Mesenchymal stem cell (in vitro differentiated cells and primary cell): ENCODE measurements around the gene ARMC3.
"Not testable (repeated sequence)": the region's sequence is repeated elsewhere in the genome, so short reads cannot be mapped to it uniquely, and the experiment has no call there.

ENCODE experiments used
- DNase-seq: peaks from one replicate; pipeline ENCODE4 v3.0.0-alpha.2; 2013
- H2AFZ ChIP-seq: one replicate; pipeline ENCODE4 v1.6.1; 2013; ENCODE audit warnings: low read depth, mild to moderate bottlenecking, control low read depth, inconsistent platforms, low read length, moderate library complexity
- H2AK5ac ChIP-seq: 2 replicates; pipeline ENCODE4 v1.6.1; 2013; ENCODE audit warnings: low read length, moderate library complexity, mild to moderate bottlenecking, inconsistent platforms; ENCODE audit not compliant: severe bottlenecking
- H2BK120ac ChIP-seq: one replicate; pipeline ENCODE4 v1.6.1; 2013; ENCODE audit warnings: low read depth, mild to moderate bottlenecking, inconsistent platforms, low read length, moderate library complexity
- H2BK12ac ChIP-seq, 2 experiments: one replicate each; pipeline ENCODE4 v1.6.1; 2013; ENCODE audit warnings: inconsistent platforms in 2 of 2, low read length in 2 of 2, mild to moderate bottlenecking in 2 of 2, moderate library complexity in 2 of 2, control low read depth in 1 of 2
- H2BK15ac ChIP-seq: one replicate; pipeline ENCODE4 v1.6.1; 2013; ENCODE audit warnings: mild to moderate bottlenecking, low read depth, inconsistent platforms; ENCODE audit not compliant: poor library complexity, severe bottlenecking
- H2BK5ac ChIP-seq: 2 replicates; pipeline ENCODE4 v1.6.1; 2013; ENCODE audit warnings: low read depth, mild to moderate bottlenecking, low read length, control low read depth, inconsistent platforms; ENCODE audit not compliant: poor library complexity, severe bottlenecking
- H3K14ac ChIP-seq, 2 experiments: one replicate each; pipeline ENCODE4 v1.6.1; 2013; ENCODE audit warnings: inconsistent platforms in 2 of 2, low read length in 2 of 2, control low read depth in 1 of 2, mild to moderate bottlenecking in 1 of 2, moderate library complexity in 1 of 2
- H3K18ac ChIP-seq, 2 experiments: one replicate each; pipeline ENCODE4 v1.6.1; 2013; ENCODE audit warnings: inconsistent platforms in 2 of 2, low read length in 2 of 2, control low read depth in 1 of 2, low read depth in 1 of 2, mild to moderate bottlenecking in 1 of 2
- H3K23ac ChIP-seq, 2 experiments: one replicate each; pipeline ENCODE4 v1.6.1; 2013; ENCODE audit warnings: inconsistent platforms in 2 of 2, low read length in 2 of 2, mild to moderate bottlenecking in 2 of 2, moderate library complexity in 2 of 2, control low read depth in 1 of 2
- H3K27ac ChIP-seq: 2 replicates; pipeline ENCODE4 v1.5.1; 2013; ENCODE audit warnings: mild to moderate bottlenecking, moderate library complexity, low read length, control low read depth, inconsistent platforms; ENCODE audit not compliant: poor library complexity, severe bottlenecking
- H3K27me3 ChIP-seq, 2 experiments: 2 replicates each; pipeline versions ENCODE4 v1.6.1 to v1.7.0; 2013; ENCODE audit warnings: low read length in 2 of 2, mild to moderate bottlenecking in 2 of 2, moderate library complexity in 2 of 2, control low read depth in 1 of 2, inconsistent platforms in 1 of 2; ENCODE audit not compliant: control insufficient read depth in 1 of 2, insufficient read depth in 1 of 2
- H3K36me3 ChIP-seq, 2 experiments: 2 replicates each; pipeline versions ENCODE4 v1.6.1 to v1.7.0; 2013; ENCODE audit warnings: low read length in 2 of 2, control low read depth in 1 of 2, inconsistent platforms in 1 of 2, low read depth in 1 of 2, mild to moderate bottlenecking in 1 of 2; ENCODE audit not compliant: insufficient read depth in 2 of 2, control insufficient read depth in 1 of 2
- H3K4ac ChIP-seq, 2 experiments: one replicate each; pipeline ENCODE4 v1.6.1; 2013; ENCODE audit warnings: inconsistent platforms in 2 of 2, low read length in 2 of 2, mild to moderate bottlenecking in 2 of 2, moderate library complexity in 2 of 2, control low read depth in 1 of 2, low read depth in 1 of 2
- H3K4me1 ChIP-seq: 2 replicates; pipeline ENCODE4 v1.6.1; 2013; ENCODE audit warnings: low read depth, low read length, control low read depth; ENCODE audit not compliant: control insufficient read depth, insufficient read depth
- H3K4me2 ChIP-seq: 2 replicates; pipeline ENCODE4 v1.6.1; 2013; ENCODE audit warnings: low read length, mild to moderate bottlenecking, inconsistent platforms; ENCODE audit not compliant: poor library complexity, severe bottlenecking
- H3K4me3 ChIP-seq, 2 experiments: 2 replicates each; pipeline versions ENCODE4 v1.5.1 to v1.7.0; 2013; ENCODE audit warnings: low read length in 2 of 2, mild to moderate bottlenecking in 2 of 2, control low read depth in 1 of 2, low read depth in 1 of 2; ENCODE audit not compliant: insufficient read depth in 1 of 2
- H3K79me1 ChIP-seq: replicated peaks from 2 replicates; pipeline ENCODE4 v1.6.1; 2013; ENCODE audit warnings: mild to moderate bottlenecking, control low read depth, low read length, inconsistent platforms; ENCODE audit not compliant: poor library complexity, severe bottlenecking
- H3K9ac ChIP-seq: 2 replicates; pipeline ENCODE4 v1.7.0; 2013; ENCODE audit warnings: mild to moderate bottlenecking, low read length, moderate library complexity
- H3K9me3 ChIP-seq: 2 replicates; pipeline ENCODE4 v1.7.0; 2013; ENCODE audit warnings: mild to moderate bottlenecking, low read length; ENCODE audit not compliant: control insufficient read depth
- H4K8ac ChIP-seq: one replicate; pipeline ENCODE4 v1.6.1; 2013; ENCODE audit warnings: inconsistent platforms, mild to moderate bottlenecking, low read length, moderate library complexity
- H4K91ac ChIP-seq: one replicate; pipeline ENCODE4 v1.6.1; 2013; ENCODE audit warnings: mild to moderate bottlenecking, low read length, inconsistent platforms
- WGBS: methylation state at CpG from one replicate; pipeline ENCODE4 v1.1.7; 2013; ENCODE audit warnings: mixed read lengths; 5-methylcytosine and 5-hydroxymethylcytosine counted together

Gene ARMC3

GRCh38 chr10:22927166-22927565 lies 687 bp upstream of the ARMC3 start:
- H2AK5ac ChIP-seq = no peak overlapping the region
- H3K36me3 ChIP-seq = no peaks in the 10 kb centered on the region
- H3K4me1 ChIP-seq = peaks cover 2% of the 10 kb centered on the region
- no peak overlapping the region for H3K23ac ChIP-seq
- no peak overlapping the region for H4K8ac ChIP-seq
- no peak overlapping the region for H2BK15ac ChIP-seq
- no peak for DNase-seq
- no peaks in the 10 kb centered on the region for H3K79me1 ChIP-seq
- H2BK12ac ChIP-seq = no peak overlapping the region
- peak overlapping the region in 1 of 2 experiments; percentile 71 for H3K4me3 ChIP-seq
- H3K4me2 ChIP-seq = peak overlapping the region; percentile 90
- no peak overlapping the region for H3K18ac ChIP-seq
- peak overlapping the region; percentile 86 for H3K9ac ChIP-seq
- H2AFZ ChIP-seq = peak overlapping the region; percentile 74
- 92% methylated on average over 9 of the region's 9 CpGs for WGBS
- H2BK5ac ChIP-seq = no peak overlapping the region
- H3K9me3 ChIP-seq = peaks cover 6% of the 10 kb centered on the region
- H4K91ac ChIP-seq = no peak overlapping the region
- peaks cover 0 to 33% of the 10 kb centered on the region in 2 experiments for H3K27me3 ChIP-seq
- H3K27ac ChIP-seq = no peak overlapping the region
- no peak overlapping the region for H3K14ac ChIP-seq
- no peak overlapping the region for H2BK120ac ChIP-seq
- H3K4ac ChIP-seq = no peak overlapping the region

- DNase-seq, H2BK15ac ChIP-seq, H3K36me3 ChIP-seq, H4K91ac ChIP-seq, H2BK5ac ChIP-seq, H3K79me1 ChIP-seq, H2AK5ac ChIP-seq, H3K9me3 ChIP-seq, H3K4me2 ChIP-seq, H3K27ac ChIP-seq, H3K14ac ChIP-seq, H3K23ac ChIP-seq, H3K4me3 ChIP-seq, H3K4ac ChIP-seq, H2BK120ac ChIP-seq, H2BK12ac ChIP-seq, H2AFZ ChIP-seq, H3K18ac ChIP-seq, H3K9ac ChIP-seq, H3K4me1 ChIP-seq, H4K8ac ChIP-seq: not testable (repeated sequence)
- 98% methylated on average over 3 of the region's 4 CpGs for WGBS
- H3K27me3 ChIP-seq = peaks cover 0 to 33% of the 10 kb centered on the region in 2 experiments
Measured at GRCh38 chr10:22929053-22929452, 1.2 kb downstream of the ARMC3 start.

GRCh38 chr10:22931948-22932347 lies 4.1 kb downstream of the ARMC3 start:
- Histone ChIP-seq H3K4me3 (no peak overlapping the region), H4K91ac (no peak overlapping the region), H3K79me1 (no peaks in the 10 kb centered on the region), H2BK120ac (no peak overlapping the region), H3K18ac (no peak overlapping the region), H2BK5ac (no peak overlapping the region), H2AK5ac (no peak overlapping the region), H3K27ac (no peak overlapping the region), H3K4me1 (peaks cover 2% of the 10 kb centered on the region), H3K9me3 (no peaks in the 10 kb centered on the region), H2AFZ (no peak overlapping the region), H3K36me3 (no peaks in the 10 kb centered on the region), H3K4ac (no peak overlapping the region), H3K23ac (no peak overlapping the region), H2BK15ac (no peak overlapping the region), H3K14ac (no peak overlapping the region), H4K8ac (no peak overlapping the region), H3K9ac (peak overlapping the region; percentile 62), H2BK12ac (no peak overlapping the region), H3K4me2 (no peak overlapping the region), H3K27me3 (peaks cover 0 to 16% of the 10 kb centered on the region in 2 experiments)
- no CpG with 5 or more reads among the region's 2 CpGs for WGBS
- peak; percentile 66 for DNase-seq

GRCh38 chr10:22932626-22933370 lies 4.9 kb downstream of the ARMC3 start:
- Histone ChIP-seq H3K27me3 (peaks cover 0 to 8% of the 10 kb centered on the region in 2 experiments), H2BK15ac (no peak overlapping the region), H3K4me1 (peaks cover 2% of the 10 kb centered on the region), H4K8ac (no peak overlapping the region), H3K36me3 (no peaks in the 10 kb centered on the region), H2BK5ac (no peak overlapping the region), H2AFZ (no peak overlapping the region), H3K14ac (no peak overlapping the region), H3K4me2 (no peak overlapping the region), H3K9ac (peak overlapping the region; percentile 62), H3K23ac (no peak overlapping the region), H2BK120ac (no peak overlapping the region), H3K4me3 (peak overlapping the region in 1 of 2 experiments; percentile 63), H2AK5ac (no peak overlapping the region), H3K27ac (no peak overlapping the region), H3K4ac (no peak overlapping the region), H2BK12ac (no peak overlapping the region), H3K18ac (no peak overlapping the region), H4K91ac (no peak overlapping the region), H3K9me3 (no peaks in the 10 kb centered on the region), H3K79me1 (no peaks in the 10 kb centered on the region)
- 90% methylated on average over 4 of the region's 5 CpGs for WGBS
- no peak for DNase-seq
